Neutrophil (primary cell): ENCODE measurements around the gene SOHLH1.

Experiments
- H3K27ac ChIP-seq: fragments of 200-600 bp; sonication (generic); 2 replicates; pipeline ENCODE4 v1.5.1; 2016; ENCODE audit warnings: mild to moderate bottlenecking, moderate library complexity
- H3K27me3 ChIP-seq: fragments of 200-600 bp; sonication (generic); 2 replicates; pipeline ENCODE4 v1.6.0; 2016; ENCODE audit warnings: mild to moderate bottlenecking
- H3K36me3 ChIP-seq: fragments of 200-600 bp; sonication (generic); 2 replicates; pipeline ENCODE4 v1.5.1; 2017
- H3K4me1 ChIP-seq, 2 experiments: fragments of 200-600 bp in 1 of 2; sonication (generic) in 1 of 2; 1 replicate in 1 of 2; 2 replicates in 1 of 2; pipeline versions ENCODE4 v1.5.1 to v1.6.1; 2013 to 2016; ENCODE audit warnings: low read depth in 1 of 2, low read length in 1 of 2, mild to moderate bottlenecking in 1 of 2, moderate library complexity in 1 of 2; ENCODE audit not compliant: control insufficient read depth in 1 of 2, insufficient read depth in 1 of 2
- H3K4me3 ChIP-seq, 2 experiments: fragments of 200-600 bp in 1 of 2; sonication (generic) in 1 of 2; 1 replicate in 1 of 2; 2 replicates in 1 of 2; pipeline ENCODE4 v1.5.1; 2013 to 2016; ENCODE audit warnings: low read depth in 1 of 2, low read length in 1 of 2, mild to moderate bottlenecking in 1 of 2, moderate library complexity in 1 of 2
- H3K9me3 ChIP-seq: fragments of 200-600 bp; sonication (generic); 2 replicates; pipeline ENCODE4 v1.5.1; 2016
- TF ChIP-seq, protein P1 (sequence below): fragments of 200-600 bp; sonication (generic); IDR thresholded peaks from 2 replicates; pipeline ENCODE4 v1.5.1; 2016; ENCODE audit warnings: antibody characterized with exemption

SOHLH1 gene

DNA sequence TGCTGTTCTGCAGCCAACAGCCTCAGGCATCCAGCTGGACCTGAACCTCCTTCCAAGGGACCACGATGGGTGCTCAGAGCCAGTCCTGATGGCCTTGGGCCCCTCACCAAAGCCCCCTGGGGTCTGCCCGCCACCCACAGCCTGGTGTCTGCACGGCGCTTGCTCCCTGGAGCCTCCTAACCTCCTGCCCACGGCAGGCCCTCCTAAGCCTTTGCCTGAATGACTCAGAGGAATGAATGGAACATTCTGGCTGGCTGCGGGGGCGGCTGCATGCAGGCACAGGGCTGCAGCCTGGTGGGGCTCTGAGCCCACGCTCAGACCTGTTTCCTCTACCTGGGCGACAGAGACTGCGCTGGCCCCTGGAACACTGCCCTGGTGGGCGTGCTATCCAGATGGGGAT lies 6.9 kb downstream of the SOHLH1 start:
- H3K4me1 ChIP-seq: no peaks in the 10 kb centered on the region
- TF ChIP-seq, protein P1, sequence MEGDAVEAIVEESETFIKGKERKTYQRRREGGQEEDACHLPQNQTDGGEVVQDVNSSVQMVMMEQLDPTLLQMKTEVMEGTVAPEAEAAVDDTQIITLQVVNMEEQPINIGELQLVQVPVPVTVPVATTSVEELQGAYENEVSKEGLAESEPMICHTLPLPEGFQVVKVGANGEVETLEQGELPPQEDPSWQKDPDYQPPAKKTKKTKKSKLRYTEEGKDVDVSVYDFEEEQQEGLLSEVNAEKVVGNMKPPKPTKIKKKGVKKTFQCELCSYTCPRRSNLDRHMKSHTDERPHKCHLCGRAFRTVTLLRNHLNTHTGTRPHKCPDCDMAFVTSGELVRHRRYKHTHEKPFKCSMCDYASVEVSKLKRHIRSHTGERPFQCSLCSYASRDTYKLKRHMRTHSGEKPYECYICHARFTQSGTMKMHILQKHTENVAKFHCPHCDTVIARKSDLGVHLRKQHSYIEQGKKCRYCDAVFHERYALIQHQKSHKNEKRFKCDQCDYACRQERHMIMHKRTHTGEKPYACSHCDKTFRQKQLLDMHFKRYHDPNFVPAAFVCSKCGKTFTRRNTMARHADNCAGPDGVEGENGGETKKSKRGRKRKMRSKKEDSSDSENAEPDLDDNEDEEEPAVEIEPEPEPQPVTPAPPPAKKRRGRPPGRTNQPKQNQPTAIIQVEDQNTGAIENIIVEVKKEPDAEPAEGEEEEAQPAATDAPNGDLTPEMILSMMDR: no peak
- H3K27ac ChIP-seq: no peak overlapping the region
- H3K27me3 ChIP-seq: no peaks in the 10 kb centered on the region
- H3K9me3 ChIP-seq: no peaks in the 10 kb centered on the region
- H3K4me3 ChIP-seq: no peak overlapping the region
- no peaks in the 10 kb centered on the region for H3K36me3 ChIP-seq

GRCh38 chr9:135690836-135691570 lies 8.3 kb downstream of the SOHLH1 start:
- Histone ChIP-seq H3K27ac (no peak overlapping the region), H3K9me3 (no peaks in the 10 kb centered on the region), H3K36me3 (no peaks in the 10 kb centered on the region), H3K27me3 (no peaks in the 10 kb centered on the region), H3K4me1 (no peaks in the 10 kb centered on the region), H3K4me3 (no peak overlapping the region)
- TF ChIP-seq, protein P1: no peak

- TF ChIP-seq, protein P1: no peak
- no peak overlapping the region for H3K4me3 ChIP-seq
- no peaks in the 10 kb centered on the region for H3K36me3 ChIP-seq
- no peak overlapping the region for H3K27ac ChIP-seq
- no peaks in the 10 kb centered on the region for H3K27me3 ChIP-seq
- H3K4me1 ChIP-seq: no peaks in the 10 kb centered on the region
- H3K9me3 ChIP-seq: no peaks in the 10 kb centered on the region
Measured at GRCh38 chr9:135689011-135689410, 10.3 kb downstream of the SOHLH1 start.

GRCh38 chr9:135687216-135687615 lies 12.1 kb downstream of the SOHLH1 start:
- no peaks in the 10 kb centered on the region for H3K27me3 ChIP-seq

GRCh38 chr9:135684691-135685090 lies 14.6 kb downstream of the SOHLH1 start:
- Histone ChIP-seq H3K4me3 (no peak overlapping the region), H3K27ac (no peak overlapping the region), H3K27me3 (no peaks in the 10 kb centered on the region), H3K9me3 (no peaks in the 10 kb centered on the region), H3K4me1 (no peaks in the 10 kb centered on the region), H3K36me3 (no peaks in the 10 kb centered on the region)
- TF ChIP-seq, protein P1: no peak

More at GRCh38 chr9:135687216-135687615, 12.1 kb downstream of the SOHLH1 start:
- Histone ChIP-seq H3K36me3 (no peaks in the 10 kb centered on the region), H3K27ac (no peak overlapping the region), H3K4me1 (no peaks in the 10 kb centered on the region), H3K9me3 (no peaks in the 10 kb centered on the region), H3K4me3 (no peak overlapping the region)
- TF ChIP-seq, protein P1: no peak
